Activated CD8-positive, alpha-beta memory T cell treated with anti-CD3 and anti-CD28 coated beads for 4 hours (primary cell): ENCODE data around the gene THADA.

Source experiments
- DNase-seq, 2 donors: peaks; one replicate each; pipeline ENCODE4 v3.0.0-alpha.2; 2020; ENCODE audit warnings: low read depth in 2 of 2

Gene THADA

GRCh38 chr2:43349904-43350303, 245.9 kb downstream of the THADA start:
- DNase-seq = no peak

GRCh38 chr2:43348908-43349661, 246.8 kb downstream of the THADA start:
- DNase-seq = no peak

GRCh38 chr2:43347746-43348145, 248.1 kb downstream of the THADA start:
- no peak for DNase-seq

GRCh38 chr2:43346602-43347567, 249.0 kb downstream of the THADA start:
- DNase-seq = no peak

- DNase-seq = no peak
These were observed 250.0 kb downstream of the THADA start for GRCh38 chr2:43345872-43346271.

- no peak for DNase-seq
These were observed 250.4 kb downstream of the THADA start for GRCh38 chr2:43345391-43345813.

GRCh38 chr2:43344868-43345373, 250.9 kb downstream of the THADA start:
- no peak for DNase-seq

GRCh38 chr2:43343573-43344304, 252.1 kb downstream of the THADA start:
- DNase-seq = no peak

- DNase-seq = no peak
These were observed 253.7 kb downstream of the THADA start for GRCh38 chr2:43341959-43342757.

GRCh38 chr2:43340945-43341356, 254.9 kb downstream of the THADA start:
- no peak for DNase-seq

GRCh38 chr2:43340066-43340465, 255.8 kb downstream of the THADA start:
- no peak for DNase-seq

- no peak for DNase-seq
These were observed 262.1 kb downstream of the THADA start for GRCh38 chr2:43333656-43334144.

GRCh38 chr2:43333101-43333655, 262.7 kb downstream of the THADA start:
- no peak for DNase-seq

GRCh38 chr2:43332653-43333052, 263.2 kb downstream of the THADA start:
- DNase-seq = no peak

- no peak for DNase-seq
These were observed 264.4 kb downstream of the THADA start for GRCh38 chr2:43331422-43331821.

- DNase-seq = no peak
These were observed 266.2 kb downstream of the THADA start for GRCh38 chr2:43329637-43330036.

GRCh38 chr2:43328832-43329231, 267.0 kb downstream of the THADA start:
- DNase-seq = no peak

GRCh38 chr2:43328133-43328532, 267.7 kb downstream of the THADA start:
- no peak for DNase-seq

- no peak for DNase-seq
These were observed 268.7 kb downstream of the THADA start for GRCh38 chr2:43327119-43327518.

- DNase-seq = no peak
These were observed 269.6 kb downstream of the THADA start for GRCh38 chr2:43326101-43326825.
